Small intestine (tissue), 7 donors: ENCODE data around the gene CXCL3. TPM values are rescaled to one million over a fixed set of nuclear protein-coding genes. Genes with fewer than 3 reads are reported as not detected.

Experiments
- DNase-seq, 2 donors: peaks; one replicate each; pipeline versions ENCODE4 v3.0.0 to v3.0.0-alpha.2; 2013
- FAIRE-seq: peaks from 2 replicates; lab custom pipeline; 2012; peaks lifted over from hg19 to GRCh38; lab: Jason Lieb, UNC
- H3K27ac ChIP-seq, 3 donors: one replicate each; pipeline ENCODE4 v1.5.1; 2013; ENCODE audit warnings: low read length in 2 of 3, mild to moderate bottlenecking in 2 of 3, control low read depth in 1 of 3, inconsistent platforms in 1 of 3, low read depth in 1 of 3, moderate library complexity in 1 of 3
- H3K27me3 ChIP-seq, 3 donors: one replicate each; pipeline ENCODE4 v1.6.1; 2013; ENCODE audit warnings: low read length in 3 of 3, inconsistent platforms in 1 of 3; ENCODE audit not compliant: control insufficient read depth in 3 of 3, insufficient read depth in 3 of 3
- H3K36me3 ChIP-seq, 3 donors: one replicate each; pipeline ENCODE4 v1.6.1; 2013; ENCODE audit warnings: low read length in 3 of 3, inconsistent platforms in 1 of 3, low read depth in 1 of 3, mild to moderate bottlenecking in 1 of 3, moderate library complexity in 1 of 3; ENCODE audit not compliant: control insufficient read depth in 3 of 3, insufficient read depth in 2 of 3
- H3K4me1 ChIP-seq, 3 donors: one replicate each; pipeline ENCODE4 v1.6.1; 2013; ENCODE audit warnings: low read length in 2 of 3, inconsistent platforms in 1 of 3, low read depth in 1 of 3, mild to moderate bottlenecking in 1 of 3, moderate library complexity in 1 of 3; ENCODE audit not compliant: control insufficient read depth in 3 of 3, insufficient read depth in 2 of 3
- H3K4me3 ChIP-seq, 3 donors: one replicate each; pipeline ENCODE4 v1.5.1; 2013; ENCODE audit warnings: low read length in 3 of 3, control low read depth in 1 of 3, inconsistent platforms in 1 of 3, low read depth in 1 of 3, mild to moderate bottlenecking in 1 of 3, moderate library complexity in 1 of 3
- H3K9me3 ChIP-seq, 2 donors: one replicate each; pipeline ENCODE4 v1.6.1; 2013; ENCODE audit warnings: low read depth in 1 of 2, low read length in 1 of 2; ENCODE audit not compliant: control insufficient read depth in 2 of 2, insufficient read depth in 1 of 2
- WGBS, 3 donors: extraction: QIAGEN DNeasy Blood & Tissue Kit; methylation state at CpG; one replicate each; pipeline ENCODE4 v1.1.7; 2013; 5-methylcytosine and 5-hydroxymethylcytosine counted together
- polyA plus RNA-seq, 4 donors: library from polyadenylated mRNA; stranded (reverse) in 3 of 4; unstranded in 1 of 4; fragments of 200-250 nt in 3 of 4; fragments of 120-200 nt in 1 of 4; gene quantifications; one replicate each; pipeline versions ENCODE4 v1.2.1 to v1.2.3, GENCODE V29; 2013
- donor health status: healthy with polysubstance abuse.
- donor health status: control.
- donor health status: control.
- donor health status: Bipolar disorder and iron deficiency.
- donor health status: healthy.

Gene CXCL3
- polyA plus RNA-seq, 4 donors: 0.89 to 5.6 (median 4.9) TPM; not detected in 1

DNA sequence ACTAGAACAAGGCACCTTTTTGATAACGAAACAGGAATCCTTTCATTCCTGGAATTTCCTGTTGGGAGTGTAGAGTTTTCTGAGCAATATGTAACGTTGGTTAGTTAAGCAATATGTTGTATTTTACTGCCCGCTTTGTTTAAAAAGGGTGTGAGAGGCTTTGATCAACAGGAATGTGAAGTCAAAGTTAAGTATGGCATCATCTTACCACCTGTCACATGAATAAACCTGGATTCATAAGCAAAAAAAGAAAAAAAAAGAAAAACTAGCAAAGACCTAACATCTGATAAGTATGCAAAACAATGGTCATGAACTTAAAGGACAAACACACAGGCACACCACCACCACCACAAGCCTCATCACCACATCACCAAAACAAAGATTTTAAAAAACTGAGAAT is 33.0 kb downstream of the CXCL3 start:
- Histone ChIP-seq H3K4me1 (peaks cover 0 to 10% (median 2%) of the 10 kb centered on the region in 3 donors), H3K4me3 (no peak overlapping the region), H3K27ac (peak overlapping the region in 1 of 3 donors; percentile 71), H3K36me3 (no peaks in the 10 kb centered on the region), H3K9me3 (no peaks in the 10 kb centered on the region), H3K27me3 (no peaks in the 10 kb centered on the region)
- 9 to 36% (median 21%) methylated on average over 3 of the region's 3 CpGs for WGBS, 3 donors
- peak; percentile 55 to 72 for DNase-seq
- no peak for FAIRE-seq

DNA sequence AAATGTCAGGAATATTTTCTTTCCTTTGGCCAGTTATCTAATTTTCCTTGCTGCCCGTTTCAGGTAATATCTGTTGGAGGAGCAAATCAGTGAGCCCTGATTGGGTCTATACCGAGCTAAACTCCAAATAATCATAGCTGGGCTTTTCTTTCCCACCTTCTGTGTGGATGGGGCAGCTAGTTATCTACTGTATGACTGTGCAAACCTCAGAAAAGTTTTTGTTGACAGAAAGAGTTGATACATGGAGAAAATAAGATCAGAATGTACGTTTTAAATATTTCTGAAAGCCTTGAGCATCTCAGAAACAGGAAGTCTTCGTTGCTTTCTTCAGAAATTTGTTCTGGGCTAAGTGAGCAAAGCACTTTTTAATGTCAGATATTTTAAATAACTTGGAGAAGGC is 33.8 kb downstream of the CXCL3 start:
- no peaks in the 10 kb centered on the region for H3K36me3 ChIP-seq
- no peaks in the 10 kb centered on the region for H3K9me3 ChIP-seq
- WGBS, 3 donors: 44 to 47% (median 45%) methylated on average over 4 of the region's 4 CpGs
- FAIRE-seq (no peak), DNase-seq (no peak)
- peaks cover 0 to 10% (median 2%) of the 10 kb centered on the region in 3 donors for H3K4me1 ChIP-seq
- no peak overlapping the region for H3K4me3 ChIP-seq
- H3K27me3 ChIP-seq: no peaks in the 10 kb centered on the region
- peak overlapping the region in 1 of 3 donors; percentile 71 for H3K27ac ChIP-seq

DNA sequence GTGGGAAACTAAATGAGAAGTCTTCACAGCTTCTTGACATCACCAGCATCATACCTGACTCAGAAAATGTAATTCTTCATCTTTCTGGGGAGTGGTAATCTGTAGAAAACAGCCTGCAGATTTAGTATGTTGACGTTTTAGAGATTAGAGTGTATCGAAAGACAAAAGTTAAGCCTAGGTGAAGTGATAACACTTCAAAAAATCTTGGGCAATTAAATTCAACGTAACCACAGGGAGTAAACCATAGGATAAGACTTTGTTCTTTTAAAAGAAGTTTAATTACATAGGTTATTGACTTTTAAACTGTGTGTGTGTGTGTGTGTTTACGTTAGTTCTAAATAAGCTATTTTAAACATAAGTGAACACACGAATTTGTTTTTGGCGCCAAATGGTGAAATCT is 38.2 kb downstream of the CXCL3 start:
- H3K36me3 ChIP-seq: no peaks in the 10 kb centered on the region
- no peak for DNase-seq
- no peaks in the 10 kb centered on the region for H3K9me3 ChIP-seq
- H3K4me3 ChIP-seq: no peak overlapping the region
- no peak overlapping the region for H3K27ac ChIP-seq
- H3K27me3 ChIP-seq: peaks cover 0 to 6% (median 0%) of the 10 kb centered on the region in 3 donors
- WGBS, 3 donors: 29 to 63% (median 42%) methylated on average over 6 of the region's 6 CpGs
- no peak for FAIRE-seq
- peaks cover 2 to 10% (median 2%) of the 10 kb centered on the region in 3 donors for H3K4me1 ChIP-seq

DNA sequence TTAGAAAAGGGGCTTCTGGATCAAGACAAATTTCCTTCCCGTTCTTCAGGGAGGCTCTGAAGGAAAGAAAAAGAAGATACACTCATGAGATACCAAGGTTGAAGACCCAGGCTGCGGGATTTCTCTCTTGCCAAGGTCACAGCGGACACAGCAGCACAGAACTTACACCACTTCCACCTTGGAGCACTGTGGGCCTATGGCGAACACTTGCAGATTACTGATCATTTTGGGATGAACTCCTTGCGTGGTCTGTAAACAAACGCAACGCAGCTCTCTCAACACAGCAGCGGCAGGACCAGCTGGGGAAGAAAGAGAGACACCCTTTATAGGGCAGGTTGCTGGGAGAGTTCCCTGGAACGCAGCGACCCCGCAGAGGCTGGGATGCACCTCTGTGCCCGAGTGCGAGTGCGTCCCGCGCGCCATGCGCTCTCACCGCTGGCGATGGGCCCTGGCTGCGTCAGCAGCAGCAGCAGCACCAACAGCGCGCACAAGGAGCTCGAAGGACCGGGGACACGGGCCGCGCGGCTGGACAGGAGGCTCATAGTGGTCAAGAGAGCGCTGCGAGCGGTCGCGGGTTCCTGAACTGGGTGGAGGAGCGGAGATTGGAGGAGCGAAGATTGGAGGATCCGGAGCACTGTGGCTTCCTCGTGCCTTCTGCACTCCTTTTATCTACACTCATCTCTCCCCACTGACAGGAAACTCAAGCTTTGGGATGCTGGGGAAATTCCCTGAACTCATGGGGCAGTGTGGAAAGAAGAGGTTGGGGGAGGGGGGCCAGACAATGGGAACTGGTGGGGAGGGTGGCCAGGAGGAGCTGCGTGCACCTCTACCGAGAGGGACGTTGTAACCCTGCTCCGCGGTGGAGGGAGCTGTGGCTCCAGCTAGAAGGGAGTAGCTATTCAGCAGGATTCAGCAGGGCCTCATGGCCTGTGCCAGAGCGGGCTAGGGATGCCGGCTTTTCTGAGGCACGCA is 40.2 kb downstream of the CXCL3 start, which contains the start of gene CXCL5:
Gene CXCL5 (minus strand): TSS at position 638 of the 972 bp plus-strand sequence. CDS start 96 bp downstream, at position 542.
- H3K4me3 ChIP-seq: peak within 1 kb of the TSS in 1 of 3 donors; percentile 35
- peak in 1 of 2 donors; percentile 54 for DNase-seq
- 23 to 40% (median 36%) methylated on average over 46 of the region's 46 CpGs for WGBS, 3 donors
- no peaks in the 10 kb centered on the region for H3K36me3 ChIP-seq
- FAIRE-seq: no peak
- peaks cover 0 to 4% (median 2%) of the 10 kb centered on the region in 3 donors for H3K4me1 ChIP-seq
- no peaks in the 10 kb centered on the region for H3K9me3 ChIP-seq
- H3K27ac ChIP-seq: no peak within 1 kb of the TSS
- peaks cover 0 to 6% (median 0%) of the 10 kb centered on the region in 3 donors for H3K27me3 ChIP-seq

DNA sequence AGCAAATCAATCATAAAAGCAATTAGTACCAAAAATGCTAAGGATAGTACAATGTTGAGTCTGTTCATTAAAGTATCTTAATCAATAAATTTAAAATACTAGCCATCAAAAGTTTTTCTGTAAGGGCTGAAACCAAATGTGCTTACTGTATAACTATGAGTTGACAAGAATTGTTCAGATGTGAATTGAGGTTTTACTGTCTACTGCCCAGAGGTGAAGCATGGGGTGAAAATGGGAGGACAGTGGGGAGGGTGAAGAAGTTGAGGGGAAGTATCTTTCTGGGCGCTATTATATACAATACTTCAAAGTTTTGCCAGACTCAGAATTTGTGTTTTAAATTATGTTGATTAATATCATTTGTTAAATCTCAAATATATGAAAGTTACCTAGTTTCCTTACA is 46.4 kb downstream of the CXCL3 start:
- no peaks in the 10 kb centered on the region for H3K36me3 ChIP-seq
- no peaks in the 10 kb centered on the region for H3K4me1 ChIP-seq
- no peak overlapping the region for H3K27ac ChIP-seq
- 0 to 31% (median 3%) methylated on average over 1 of the region's 1 CpG for WGBS, 3 donors
- no peaks in the 10 kb centered on the region for H3K9me3 ChIP-seq
- FAIRE-seq (no peak), DNase-seq (no peak)
- no peaks in the 10 kb centered on the region for H3K27me3 ChIP-seq
- no peak overlapping the region for H3K4me3 ChIP-seq

DNA sequence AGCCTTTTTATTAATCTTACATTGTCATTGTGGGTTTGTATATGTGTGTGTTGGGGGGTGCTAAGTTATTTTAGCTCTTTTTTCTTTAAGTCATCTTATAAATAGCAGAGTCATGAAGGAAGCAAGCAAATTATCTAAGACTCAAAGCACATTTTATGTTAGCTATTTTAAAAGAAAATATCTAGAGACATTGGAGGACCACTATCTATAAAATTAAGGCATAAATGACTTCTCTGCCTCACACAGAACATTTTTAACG is 46.8 kb downstream of the CXCL3 start:
- WGBS, 3 donors: 91 to 97% (median 96%) methylated on average over 1 of the region's 1 CpG
- Histone ChIP-seq H3K4me1 (no peaks in the 10 kb centered on the region), H3K27me3 (no peaks in the 10 kb centered on the region), H3K9me3 (no peaks in the 10 kb centered on the region), H3K4me3 (no peak overlapping the region), H3K36me3 (no peaks in the 10 kb centered on the region), H3K27ac (no peak overlapping the region)
- FAIRE-seq: no peak
- no peak for DNase-seq

DNA sequence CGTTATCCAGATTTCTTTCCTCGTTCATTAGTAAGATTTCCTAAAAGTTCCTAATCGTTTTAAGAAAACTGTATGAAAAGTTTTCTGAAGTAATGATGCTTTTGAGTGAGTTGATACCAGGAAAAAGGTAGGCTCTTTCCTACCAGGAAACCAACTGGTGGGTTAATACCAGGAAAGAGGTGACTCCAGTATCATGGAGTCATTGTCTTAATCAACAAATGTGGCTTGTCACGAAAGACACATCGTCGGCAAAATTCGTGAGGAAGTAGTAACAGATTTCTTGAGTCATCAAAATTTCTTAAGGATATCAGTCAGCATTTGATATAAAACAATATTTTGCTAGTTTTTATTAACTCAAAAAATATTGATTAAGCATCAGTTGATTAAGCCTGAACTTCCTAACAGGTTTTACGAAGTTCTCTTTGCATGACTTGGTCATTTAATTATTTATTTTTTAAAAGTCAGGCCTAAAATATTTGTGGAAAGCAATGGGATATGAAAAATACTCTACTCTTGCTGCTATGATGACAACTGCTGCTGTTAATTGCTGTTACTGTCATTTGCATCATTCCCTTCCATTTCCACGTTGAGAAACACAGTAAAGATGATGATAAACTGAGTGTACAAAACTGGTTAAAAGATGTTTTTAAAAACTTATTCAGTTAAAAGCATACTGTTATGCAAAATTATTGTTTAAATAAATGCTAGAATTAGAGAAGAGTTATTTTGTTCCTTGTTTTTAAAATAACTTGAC is 47.3 kb downstream of the CXCL3 start:
- WGBS, 3 donors: 87 to 90% (median 88%) methylated on average over 9 of the region's 9 CpGs
- Histone ChIP-seq H3K4me3 (no peak overlapping the region), H3K4me1 (no peaks in the 10 kb centered on the region), H3K9me3 (no peaks in the 10 kb centered on the region), H3K27me3 (no peaks in the 10 kb centered on the region), H3K36me3 (no peaks in the 10 kb centered on the region), H3K27ac (no peak overlapping the region)
- peak; percentile 10 for FAIRE-seq
- DNase-seq: no peak

DNA sequence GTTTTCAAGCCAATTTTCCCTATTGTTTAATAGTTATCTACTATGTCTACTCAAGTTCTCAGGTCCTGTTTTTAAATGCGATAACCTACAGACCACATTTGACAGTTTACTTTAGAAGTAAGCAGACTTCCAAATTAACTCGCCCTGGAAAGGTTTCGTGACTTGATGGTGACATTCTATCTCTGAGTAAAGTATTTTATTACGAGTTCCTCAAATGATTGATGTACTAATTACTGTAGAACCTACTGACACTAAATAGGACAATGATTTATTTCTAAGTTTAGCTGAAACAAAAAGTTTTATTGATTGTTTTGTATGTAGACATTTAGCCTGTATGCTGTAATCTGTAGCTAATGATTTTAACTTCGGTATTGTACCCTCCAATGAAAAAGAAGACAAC is 48.6 kb downstream of the CXCL3 start:
- no peaks in the 10 kb centered on the region for H3K36me3 ChIP-seq
- DNase-seq (no peak), FAIRE-seq (no peak)
- 85 to 88% (median 85%) methylated on average over 5 of the region's 5 CpGs for WGBS, 3 donors
- no peak overlapping the region for H3K4me3 ChIP-seq
- no peak overlapping the region for H3K27ac ChIP-seq
- peaks cover 0 to 2% (median 0%) of the 10 kb centered on the region in 3 donors for H3K27me3 ChIP-seq
- H3K4me1 ChIP-seq: no peaks in the 10 kb centered on the region
- no peaks in the 10 kb centered on the region for H3K9me3 ChIP-seq
